ENCODE measurements around the gene SMIM17.
"Not testable (repeated sequence)": the region's sequence is repeated elsewhere in the genome, so short reads cannot be mapped to it uniquely, and the experiment has no call there.

SMIM17 gene

GRCh38 chr19:56670961-56671612, 28.1 kb downstream of the SMIM17 start:
- peaks cover 2% of the 10 kb centered on the region for H3K27me3 Mint-ChIP-seq
- no peak for DNase-seq
- peaks cover 15% of the 10 kb centered on the region for H3K9me3 Mint-ChIP-seq
- H3K4me3 Mint-ChIP-seq, result peak overlapping the region; percentile 84
- peaks cover 11% of the 10 kb centered on the region for H3K4me1 Mint-ChIP-seq (ENCODE audit: low read depth)
- peaks cover 33% of the 10 kb centered on the region for H3K36me3 Mint-ChIP-seq (ENCODE audit: low read depth)
- peak overlapping the region; percentile 85 for H3K27ac Mint-ChIP-seq

DNA sequence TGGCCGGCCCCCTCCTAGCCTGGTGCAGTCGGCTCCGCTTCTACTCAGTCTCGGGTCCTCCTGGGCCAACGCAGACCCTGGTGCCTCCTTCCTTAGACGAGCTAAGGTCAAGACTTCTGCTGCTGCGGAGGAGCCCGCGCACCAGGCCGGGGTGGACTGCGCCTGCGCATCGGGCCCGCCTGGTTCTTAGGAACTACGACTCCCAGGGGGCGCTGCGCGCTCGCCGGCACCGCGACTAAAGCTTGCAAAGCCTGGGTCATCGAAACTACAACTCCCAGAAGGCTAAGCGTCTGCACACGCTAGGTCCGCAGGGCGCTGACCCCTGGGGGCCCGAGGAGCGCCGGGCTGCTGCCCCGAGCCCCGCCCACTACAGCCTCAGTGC, 28.6 kb downstream of the SMIM17 start, which contains the start of gene ZNF835:
Gene ZNF835 (minus strand): TSS at position 145 of the 382 bp plus-strand sequence. CDS start 6,559 bp downstream, outside the sequence.
- Mint-ChIP-seq H3K9me3 (peaks cover 15% of the 10 kb centered on the region), H3K27ac (peak within 1 kb of the TSS; percentile 85), H3K27me3 (peaks cover 2% of the 10 kb centered on the region), H3K4me1 (ENCODE audit: low read depth) (peaks cover 11% of the 10 kb centered on the region), H3K4me3 (peak within 1 kb of the TSS; percentile 84), H3K36me3 (ENCODE audit: low read depth) (peaks cover 31% of the 10 kb centered on the region)
- peak; percentile 87 for DNase-seq

DNA sequence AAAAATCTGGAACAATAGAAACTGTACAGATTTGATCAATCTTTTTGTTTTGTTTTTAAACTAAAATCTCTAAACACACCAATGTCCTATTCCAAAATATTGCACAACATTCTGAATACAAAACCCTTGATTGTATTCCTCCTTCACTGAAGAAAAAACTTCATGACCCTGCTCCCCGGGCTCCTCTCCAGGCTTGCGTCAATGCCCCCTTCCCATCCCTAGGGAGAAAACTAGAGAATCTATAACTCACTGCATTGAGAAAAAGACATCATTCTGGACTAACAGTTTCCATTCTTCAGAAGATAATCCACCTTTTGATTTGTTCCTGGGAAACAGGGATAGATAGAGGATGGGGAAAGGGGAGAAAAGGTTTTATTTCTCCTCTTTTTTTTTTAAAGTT, 29.7 kb downstream of the SMIM17 start:
- Mint-ChIP-seq H3K9me3 (peaks cover 20% of the 10 kb centered on the region), H3K4me1 (ENCODE audit: low read depth) (peaks cover 11% of the 10 kb centered on the region), H3K36me3 (ENCODE audit: low read depth) (peaks cover 27% of the 10 kb centered on the region)
- DNase-seq, H3K27ac Mint-ChIP-seq, H3K4me3 Mint-ChIP-seq, H3K27me3 Mint-ChIP-seq: not testable (repeated sequence)

- no peaks in the 10 kb centered on the region for H3K27me3 Mint-ChIP-seq
- H3K36me3 Mint-ChIP-seq (ENCODE audit: low read depth), result peaks cover 6% of the 10 kb centered on the region
- no peak overlapping the region for H3K27ac Mint-ChIP-seq
- peaks cover 30% of the 10 kb centered on the region for H3K9me3 Mint-ChIP-seq
- DNase-seq, result no peak
- H3K4me3 Mint-ChIP-seq, result no peak overlapping the region
- no peaks in the 10 kb centered on the region for H3K4me1 Mint-ChIP-seq (ENCODE audit: low read depth)
These were observed 35.2 kb downstream of the SMIM17 start for GRCh38 chr19:56678205-56678604.

DNA sequence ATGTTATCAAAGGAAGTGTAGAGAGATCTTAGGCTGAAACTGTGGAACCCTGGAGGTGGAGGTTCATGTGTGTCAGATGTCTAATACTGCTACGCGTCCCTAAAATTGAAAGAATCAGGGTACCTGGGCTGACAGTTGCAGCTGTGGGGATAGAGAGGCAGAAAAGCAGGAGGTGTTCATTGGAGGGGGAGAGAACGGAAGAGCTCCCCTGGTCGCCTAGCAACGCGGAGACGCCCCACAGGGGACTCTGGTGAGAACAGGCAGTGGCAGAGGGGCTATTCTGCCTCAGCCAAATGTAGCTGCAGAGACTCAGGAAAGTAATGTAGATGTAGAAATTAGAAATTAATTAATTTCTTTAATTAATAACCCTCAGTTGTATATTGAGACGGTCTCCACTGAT, 38.7 kb downstream of the SMIM17 start:
- Mint-ChIP-seq H3K9me3 (peaks cover 41% of the 10 kb centered on the region), H3K27ac (no peak overlapping the region), H3K4me3 (no peak overlapping the region), H3K36me3 (ENCODE audit: low read depth) (peaks cover 20% of the 10 kb centered on the region), H3K4me1 (ENCODE audit: low read depth) (no peaks in the 10 kb centered on the region), H3K27me3 (no peaks in the 10 kb centered on the region)
- no peak for DNase-seq

- Mint-ChIP-seq H3K27ac (no peak overlapping the region), H3K4me1 (ENCODE audit: low read depth) (no peaks in the 10 kb centered on the region), H3K36me3 (ENCODE audit: low read depth) (peaks cover 22% of the 10 kb centered on the region), H3K27me3 (no peaks in the 10 kb centered on the region), H3K4me3 (no peak overlapping the region), H3K9me3 (peaks cover 38% of the 10 kb centered on the region)
- no peak for DNase-seq
These were observed 40.2 kb downstream of the SMIM17 start for GRCh38 chr19:56683116-56683515.

- H3K36me3 Mint-ChIP-seq (ENCODE audit: low read depth), result peaks cover 27% of the 10 kb centered on the region
These were observed 44.1 kb downstream of the SMIM17 start for GRCh38 chr19:56687031-56687430.

GRCh38 chr19:56689198-56689597, 46.2 kb downstream of the SMIM17 start:
- Mint-ChIP-seq H3K4me1 (ENCODE audit: low read depth) (no peaks in the 10 kb centered on the region), H3K4me3 (no peak overlapping the region), H3K27me3 (no peaks in the 10 kb centered on the region), H3K27ac (no peak overlapping the region), H3K36me3 (ENCODE audit: low read depth) (peaks cover 32% of the 10 kb centered on the region), H3K9me3 (peaks cover 47% of the 10 kb centered on the region)
- DNase-seq, result no peak

More at GRCh38 chr19:56687031-56687430, 44.1 kb downstream of the SMIM17 start:
- Mint-ChIP-seq H3K27me3 (no peaks in the 10 kb centered on the region), H3K4me3 (no peak overlapping the region), H3K9me3 (peaks cover 34% of the 10 kb centered on the region), H3K27ac (no peak overlapping the region), H3K4me1 (ENCODE audit: low read depth) (no peaks in the 10 kb centered on the region)
- no peak for DNase-seq

- Mint-ChIP-seq H3K4me1 (ENCODE audit: low read depth) (no peaks in the 10 kb centered on the region), H3K36me3 (ENCODE audit: low read depth) (peaks cover 21% of the 10 kb centered on the region), H3K27ac (no peak overlapping the region), H3K4me3 (no peak overlapping the region), H3K9me3 (peaks cover 45% of the 10 kb centered on the region), H3K27me3 (no peaks in the 10 kb centered on the region)
- DNase-seq, result no peak
These were observed 47.7 kb downstream of the SMIM17 start for GRCh38 chr19:56690670-56691069.

GRCh38 chr19:56692206-56692895, 49.4 kb downstream of the SMIM17 start:
- peaks cover 38% of the 10 kb centered on the region for H3K9me3 Mint-ChIP-seq
- no peak overlapping the region for H3K27ac Mint-ChIP-seq
- no peak overlapping the region for H3K4me3 Mint-ChIP-seq
- H3K36me3 Mint-ChIP-seq (ENCODE audit: low read depth), result peaks cover 16% of the 10 kb centered on the region
- no peak for DNase-seq
- H3K27me3 Mint-ChIP-seq, result no peaks in the 10 kb centered on the region
- H3K4me1 Mint-ChIP-seq (ENCODE audit: low read depth), result no peaks in the 10 kb centered on the region

- Mint-ChIP-seq H3K9me3 (peaks cover 45% of the 10 kb centered on the region), H3K36me3 (ENCODE audit: low read depth) (peaks cover 15% of the 10 kb centered on the region), H3K27ac (no peak overlapping the region)
These were observed 56.6 kb downstream of the SMIM17 start for GRCh38 chr19:56699552-56699951.

DNA sequence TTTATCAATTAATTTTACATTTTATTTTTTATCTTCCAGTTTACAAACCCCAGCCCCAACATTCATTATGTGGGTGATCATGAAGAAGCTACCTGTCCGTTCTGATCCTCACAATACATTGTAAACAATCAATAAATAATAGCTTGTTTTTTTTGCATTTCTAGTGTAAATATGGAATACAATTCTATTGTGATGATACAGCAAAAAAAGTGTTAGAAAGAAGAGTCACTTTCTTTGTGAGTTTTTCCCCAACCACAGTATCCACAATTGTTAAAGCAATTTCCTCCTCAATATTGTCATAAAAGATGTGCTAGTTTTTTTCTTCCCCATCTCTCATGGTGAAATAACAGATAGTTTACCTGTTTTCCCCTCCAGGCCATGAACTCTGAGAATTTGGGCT, 58.9 kb downstream of the SMIM17 start:
- Mint-ChIP-seq H3K36me3 (ENCODE audit: low read depth) (peaks cover 15% of the 10 kb centered on the region), H3K4me3 (no peak overlapping the region), H3K4me1 (ENCODE audit: low read depth) (no peaks in the 10 kb centered on the region), H3K27me3 (no peaks in the 10 kb centered on the region), H3K9me3 (peaks cover 49% of the 10 kb centered on the region), H3K27ac (no peak overlapping the region)
- no peak for DNase-seq

More at GRCh38 chr19:56699552-56699951, 56.6 kb downstream of the SMIM17 start:
- no peaks in the 10 kb centered on the region for H3K27me3 Mint-ChIP-seq
- no peak for DNase-seq
- no peak overlapping the region for H3K4me3 Mint-ChIP-seq
- H3K4me1 Mint-ChIP-seq (ENCODE audit: low read depth), result no peaks in the 10 kb centered on the region

DNA sequence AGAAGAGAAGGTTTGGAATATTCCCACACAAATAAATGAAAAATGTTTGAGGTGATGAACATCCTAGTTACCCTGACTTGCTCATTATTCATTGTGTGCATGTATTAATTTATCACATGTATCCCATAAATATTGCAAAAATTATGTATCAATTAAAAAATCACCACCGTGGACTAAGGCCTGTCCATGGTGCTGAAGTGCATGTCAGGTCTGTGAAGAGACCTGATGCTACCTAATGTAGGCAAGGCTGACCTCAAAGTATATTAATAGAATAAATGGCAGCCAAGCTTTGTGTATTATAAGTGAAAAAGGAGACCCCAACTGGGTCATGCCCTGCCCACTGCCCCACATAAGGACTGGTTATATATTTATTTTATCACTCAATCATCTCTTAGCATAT, 63.0 kb downstream of the SMIM17 start:
- no peak overlapping the region for H3K27ac Mint-ChIP-seq
- no peak overlapping the region for H3K4me3 Mint-ChIP-seq
- peaks cover 46% of the 10 kb centered on the region for H3K9me3 Mint-ChIP-seq
- H3K4me1 Mint-ChIP-seq (ENCODE audit: low read depth), result no peaks in the 10 kb centered on the region
- peaks cover 10% of the 10 kb centered on the region for H3K36me3 Mint-ChIP-seq (ENCODE audit: low read depth)
- H3K27me3 Mint-ChIP-seq, result no peaks in the 10 kb centered on the region
- DNase-seq, result no peak
